IPS-18a (cell line): Measurements from ENCODE around the gene PACRG.

Experiments
- H3K27ac ChIP-seq: one replicate; pipeline ENCODE4 v1.5.1; 2013; ENCODE audit warnings: low read length
- H3K27me3 ChIP-seq: one replicate; pipeline ENCODE4 v1.6.1; 2013; ENCODE audit warnings: mild to moderate bottlenecking, low read length; ENCODE audit not compliant: control insufficient read depth, insufficient read depth
- H3K36me3 ChIP-seq: one replicate; pipeline ENCODE4 v1.6.1; 2013; ENCODE audit warnings: low read depth, low read length; ENCODE audit not compliant: control insufficient read depth
- H3K4me1 ChIP-seq: one replicate; pipeline ENCODE4 v1.6.1; 2013; ENCODE audit warnings: low read depth, low read length; ENCODE audit not compliant: control insufficient read depth
- H3K4me3 ChIP-seq: one replicate; pipeline ENCODE4 v1.5.1; 2013; ENCODE audit warnings: low read length
- H3K9ac ChIP-seq: one replicate; pipeline ENCODE4 v1.6.1; 2013; ENCODE audit warnings: mild to moderate bottlenecking, low read length, moderate library complexity
- H3K9me3 ChIP-seq: one replicate; pipeline ENCODE4 v1.6.1; 2013; ENCODE audit warnings: low read depth, low read length; ENCODE audit not compliant: control insufficient read depth

PACRG gene

GRCh38 chr6:162697872-162698403 is 29.8 kb upstream of the PACRG start:
- no peaks in the 10 kb centered on the region for H3K27me3 ChIP-seq
- no peak overlapping the region for H3K4me3 ChIP-seq
- no peaks in the 10 kb centered on the region for H3K4me1 ChIP-seq
- H3K36me3 ChIP-seq = no peaks in the 10 kb centered on the region
- no peaks in the 10 kb centered on the region for H3K9me3 ChIP-seq
- H3K9ac ChIP-seq = no peak overlapping the region
- H3K27ac ChIP-seq = no peak overlapping the region

- no peak overlapping the region for H3K4me3 ChIP-seq
- H3K36me3 ChIP-seq = no peaks in the 10 kb centered on the region
- H3K27ac ChIP-seq = no peak overlapping the region
- H3K9ac ChIP-seq = no peak overlapping the region
- H3K9me3 ChIP-seq = no peaks in the 10 kb centered on the region
- H3K27me3 ChIP-seq = no peaks in the 10 kb centered on the region
- no peaks in the 10 kb centered on the region for H3K4me1 ChIP-seq
These were observed 29.3 kb upstream of the PACRG start for GRCh38 chr6:162698440-162698839.

GRCh38 chr6:162699961-162700360 is 27.8 kb upstream of the PACRG start:
- no peaks in the 10 kb centered on the region for H3K36me3 ChIP-seq
- H3K27ac ChIP-seq = no peak overlapping the region
- no peaks in the 10 kb centered on the region for H3K27me3 ChIP-seq
- no peak overlapping the region for H3K4me3 ChIP-seq
- H3K9ac ChIP-seq = no peak overlapping the region
- H3K4me1 ChIP-seq = no peaks in the 10 kb centered on the region
- no peaks in the 10 kb centered on the region for H3K9me3 ChIP-seq

GRCh38 chr6:162700966-162701365 is 26.8 kb upstream of the PACRG start:
- Histone ChIP-seq H3K9me3 (no peaks in the 10 kb centered on the region), H3K27ac (no peak overlapping the region), H3K36me3 (no peaks in the 10 kb centered on the region), H3K27me3 (no peaks in the 10 kb centered on the region), H3K4me3 (no peak overlapping the region), H3K4me1 (no peaks in the 10 kb centered on the region), H3K9ac (no peak overlapping the region)

- no peaks in the 10 kb centered on the region for H3K27me3 ChIP-seq
- H3K36me3 ChIP-seq = no peaks in the 10 kb centered on the region
- H3K27ac ChIP-seq = no peak overlapping the region
- H3K9me3 ChIP-seq = no peaks in the 10 kb centered on the region
- no peak overlapping the region for H3K4me3 ChIP-seq
- no peak overlapping the region for H3K9ac ChIP-seq
- H3K4me1 ChIP-seq = no peaks in the 10 kb centered on the region
These were observed 26.2 kb upstream of the PACRG start for GRCh38 chr6:162701551-162701950.

GRCh38 chr6:162702446-162702845 is 25.3 kb upstream of the PACRG start:
- no peak overlapping the region for H3K4me3 ChIP-seq
- H3K27ac ChIP-seq = no peak overlapping the region
- no peak overlapping the region for H3K9ac ChIP-seq
- H3K9me3 ChIP-seq = no peaks in the 10 kb centered on the region
- no peaks in the 10 kb centered on the region for H3K27me3 ChIP-seq
- no peaks in the 10 kb centered on the region for H3K4me1 ChIP-seq
- H3K36me3 ChIP-seq = no peaks in the 10 kb centered on the region

GRCh38 chr6:162704001-162704400 is 23.8 kb upstream of the PACRG start:
- H3K27me3 ChIP-seq = no peaks in the 10 kb centered on the region
- H3K9me3 ChIP-seq = no peaks in the 10 kb centered on the region
- no peak overlapping the region for H3K9ac ChIP-seq
- no peaks in the 10 kb centered on the region for H3K36me3 ChIP-seq
- H3K4me1 ChIP-seq = no peaks in the 10 kb centered on the region
- H3K4me3 ChIP-seq = no peak overlapping the region
- H3K27ac ChIP-seq = no peak overlapping the region

GRCh38 chr6:162705736-162706135 is 22.0 kb upstream of the PACRG start:
- Histone ChIP-seq H3K27ac (no peak overlapping the region), H3K27me3 (no peaks in the 10 kb centered on the region), H3K36me3 (no peaks in the 10 kb centered on the region), H3K4me1 (no peaks in the 10 kb centered on the region), H3K9ac (no peak overlapping the region), H3K9me3 (no peaks in the 10 kb centered on the region), H3K4me3 (no peak overlapping the region)

- no peaks in the 10 kb centered on the region for H3K36me3 ChIP-seq
- H3K9me3 ChIP-seq = no peaks in the 10 kb centered on the region
- no peak overlapping the region for H3K27ac ChIP-seq
- H3K27me3 ChIP-seq = no peaks in the 10 kb centered on the region
- no peak overlapping the region for H3K4me3 ChIP-seq
- H3K9ac ChIP-seq = no peak overlapping the region
- H3K4me1 ChIP-seq = no peaks in the 10 kb centered on the region
These were observed 21.5 kb upstream of the PACRG start for GRCh38 chr6:162706232-162706631.

- no peak overlapping the region for H3K27ac ChIP-seq
- H3K4me3 ChIP-seq = no peak overlapping the region
- no peaks in the 10 kb centered on the region for H3K36me3 ChIP-seq
- H3K4me1 ChIP-seq = peaks cover 1% of the 10 kb centered on the region
- H3K27me3 ChIP-seq = no peaks in the 10 kb centered on the region
- no peaks in the 10 kb centered on the region for H3K9me3 ChIP-seq
- H3K9ac ChIP-seq = no peak overlapping the region
These were observed 18.8 kb upstream of the PACRG start for GRCh38 chr6:162708971-162709370.

GRCh38 chr6:162709431-162709830 is 18.3 kb upstream of the PACRG start:
- Histone ChIP-seq H3K9me3 (no peaks in the 10 kb centered on the region), H3K4me1 (peaks cover 6% of the 10 kb centered on the region), H3K36me3 (no peaks in the 10 kb centered on the region), H3K4me3 (no peak overlapping the region), H3K27ac (no peak overlapping the region), H3K9ac (no peak overlapping the region), H3K27me3 (no peaks in the 10 kb centered on the region)

- no peak overlapping the region for H3K9ac ChIP-seq
- H3K4me1 ChIP-seq = peaks cover 6% of the 10 kb centered on the region
- H3K4me3 ChIP-seq = no peak overlapping the region
- no peaks in the 10 kb centered on the region for H3K9me3 ChIP-seq
- H3K27me3 ChIP-seq = no peaks in the 10 kb centered on the region
- H3K36me3 ChIP-seq = no peaks in the 10 kb centered on the region
- H3K27ac ChIP-seq = no peak overlapping the region
These were observed 17.4 kb upstream of the PACRG start for GRCh38 chr6:162710419-162710818.
